Epithelial cell of proximal tubule (primary cell): ENCODE measurements around the gene TRPM4. TPM values are rescaled to one million over a fixed set of nuclear protein-coding genes. Genes with fewer than 3 reads are reported as not detected.
A peak's percentile ranks its signal among the peaks of the same experiment; 100 is the strongest.
"Not testable (repeated sequence)": the region's sequence is repeated elsewhere in the genome, so short reads cannot be mapped to it uniquely, and the experiment has no call there.

ENCODE experiments used
- DNase-seq: peaks from one replicate; pipeline ENCODE4 v3.0.0-alpha.2; 2011; ENCODE audit warnings: low read depth
- H3K4me3 ChIP-seq: 2 replicates; pipeline ENCODE4 v1.5.1; 2011; ENCODE audit warnings: low read depth, mild to moderate bottlenecking, low read length
- total RNA-seq: library from RNA; depleted of rRNA; stranded (reverse); fragments of >200 nt; gene quantifications from 2 replicates; pipeline ENCODE4 v1.2.3, GENCODE V29; 2015
- TF ChIP-seq, protein P1 (sequence below): conservative IDR thresholded peaks from 2 replicates; pipeline ENCODE4 v1.5.1; 2012; ENCODE audit warnings: low read depth, mild to moderate bottlenecking, low read length

TRPM4 gene
- total RNA-seq, 1 donor from 2014 or later = 11.6 TPM

DNA sequence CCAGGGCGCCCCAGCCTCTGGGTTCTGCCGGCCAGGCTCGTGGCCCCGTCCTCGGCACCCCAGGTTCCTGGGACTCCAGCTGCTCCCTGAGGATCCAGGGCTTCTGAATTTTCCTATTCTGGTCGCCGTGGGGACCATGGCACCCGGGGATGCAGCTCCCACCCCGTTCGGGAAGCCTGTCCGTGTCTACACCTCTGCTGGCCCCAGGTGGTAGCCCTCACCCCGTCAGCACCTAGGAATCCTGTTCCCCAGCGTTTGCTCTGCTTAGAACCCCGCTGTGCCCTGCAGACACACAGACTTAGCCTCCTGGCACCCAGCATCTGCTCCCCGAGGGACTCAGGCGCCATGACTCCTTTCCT lies 37.3 kb upstream of the TRPM4 start:
- DNase-seq = no peak
- TF ChIP-seq, protein P1, sequence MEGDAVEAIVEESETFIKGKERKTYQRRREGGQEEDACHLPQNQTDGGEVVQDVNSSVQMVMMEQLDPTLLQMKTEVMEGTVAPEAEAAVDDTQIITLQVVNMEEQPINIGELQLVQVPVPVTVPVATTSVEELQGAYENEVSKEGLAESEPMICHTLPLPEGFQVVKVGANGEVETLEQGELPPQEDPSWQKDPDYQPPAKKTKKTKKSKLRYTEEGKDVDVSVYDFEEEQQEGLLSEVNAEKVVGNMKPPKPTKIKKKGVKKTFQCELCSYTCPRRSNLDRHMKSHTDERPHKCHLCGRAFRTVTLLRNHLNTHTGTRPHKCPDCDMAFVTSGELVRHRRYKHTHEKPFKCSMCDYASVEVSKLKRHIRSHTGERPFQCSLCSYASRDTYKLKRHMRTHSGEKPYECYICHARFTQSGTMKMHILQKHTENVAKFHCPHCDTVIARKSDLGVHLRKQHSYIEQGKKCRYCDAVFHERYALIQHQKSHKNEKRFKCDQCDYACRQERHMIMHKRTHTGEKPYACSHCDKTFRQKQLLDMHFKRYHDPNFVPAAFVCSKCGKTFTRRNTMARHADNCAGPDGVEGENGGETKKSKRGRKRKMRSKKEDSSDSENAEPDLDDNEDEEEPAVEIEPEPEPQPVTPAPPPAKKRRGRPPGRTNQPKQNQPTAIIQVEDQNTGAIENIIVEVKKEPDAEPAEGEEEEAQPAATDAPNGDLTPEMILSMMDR = no peak
- H3K4me3 ChIP-seq = peak overlapping the region; percentile 79

- H3K4me3 ChIP-seq = no peak overlapping the region
- TF ChIP-seq, protein P1 = no peak
- DNase-seq = no peak
Measured at GRCh38 chr19:49120868-49121267, 36.7 kb upstream of the TRPM4 start.

GRCh38 chr19:49121841-49122240 lies 35.8 kb upstream of the TRPM4 start:
- DNase-seq, H3K4me3 ChIP-seq: not testable (repeated sequence)

DNA sequence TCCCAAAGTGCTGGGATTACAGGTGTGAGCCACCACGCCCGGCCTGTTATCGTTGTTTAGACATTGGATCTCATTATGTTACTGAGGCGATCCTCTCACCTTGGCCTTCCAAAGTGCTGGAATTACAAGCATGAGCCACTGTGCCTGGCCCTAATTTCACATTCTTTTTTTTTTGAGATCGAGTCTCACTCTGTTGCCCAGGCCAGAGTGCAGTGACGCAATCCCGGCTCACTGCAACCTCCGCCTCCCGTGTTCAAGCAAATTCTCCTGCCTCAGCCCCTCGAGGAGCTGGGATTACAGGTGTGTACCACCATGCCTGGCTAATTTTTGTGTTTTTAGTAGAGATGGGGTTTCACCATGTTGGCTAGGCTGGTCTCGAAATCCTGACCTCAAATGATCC lies 34.3 kb upstream of the TRPM4 start:
- not testable (repeated sequence) for DNase-seq, H3K4me3 ChIP-seq

- TF ChIP-seq, protein P1 = no peak
Measured at GRCh38 chr19:49125025-49125731, 32.4 kb upstream of the TRPM4 start.

GRCh38 chr19:49126575-49126974 lies 31.0 kb upstream of the TRPM4 start:
- no peak for DNase-seq
- H3K4me3 ChIP-seq = no peak overlapping the region

More at GRCh38 chr19:49125025-49125731, 32.4 kb upstream of the TRPM4 start:
- no peak for DNase-seq
- H3K4me3 ChIP-seq = no peak overlapping the region

GRCh38 chr19:49127225-49127624 lies 30.4 kb upstream of the TRPM4 start:
- not testable (repeated sequence) for H3K4me3 ChIP-seq, DNase-seq

More at GRCh38 chr19:49126575-49126974, 31.0 kb upstream of the TRPM4 start:
- TF ChIP-seq, protein P1 = no peak

- DNase-seq = no peak
Measured at GRCh38 chr19:49127674-49128544, 29.7 kb upstream of the TRPM4 start.

More at GRCh38 chr19:49127674-49128544, 29.7 kb upstream of the TRPM4 start:
- TF ChIP-seq, protein P1 = peak; percentile 3
- H3K4me3 ChIP-seq = peak overlapping the region; percentile 56
